ENCODE results near the gene TOR4A.

Gene TOR4A

DNA sequence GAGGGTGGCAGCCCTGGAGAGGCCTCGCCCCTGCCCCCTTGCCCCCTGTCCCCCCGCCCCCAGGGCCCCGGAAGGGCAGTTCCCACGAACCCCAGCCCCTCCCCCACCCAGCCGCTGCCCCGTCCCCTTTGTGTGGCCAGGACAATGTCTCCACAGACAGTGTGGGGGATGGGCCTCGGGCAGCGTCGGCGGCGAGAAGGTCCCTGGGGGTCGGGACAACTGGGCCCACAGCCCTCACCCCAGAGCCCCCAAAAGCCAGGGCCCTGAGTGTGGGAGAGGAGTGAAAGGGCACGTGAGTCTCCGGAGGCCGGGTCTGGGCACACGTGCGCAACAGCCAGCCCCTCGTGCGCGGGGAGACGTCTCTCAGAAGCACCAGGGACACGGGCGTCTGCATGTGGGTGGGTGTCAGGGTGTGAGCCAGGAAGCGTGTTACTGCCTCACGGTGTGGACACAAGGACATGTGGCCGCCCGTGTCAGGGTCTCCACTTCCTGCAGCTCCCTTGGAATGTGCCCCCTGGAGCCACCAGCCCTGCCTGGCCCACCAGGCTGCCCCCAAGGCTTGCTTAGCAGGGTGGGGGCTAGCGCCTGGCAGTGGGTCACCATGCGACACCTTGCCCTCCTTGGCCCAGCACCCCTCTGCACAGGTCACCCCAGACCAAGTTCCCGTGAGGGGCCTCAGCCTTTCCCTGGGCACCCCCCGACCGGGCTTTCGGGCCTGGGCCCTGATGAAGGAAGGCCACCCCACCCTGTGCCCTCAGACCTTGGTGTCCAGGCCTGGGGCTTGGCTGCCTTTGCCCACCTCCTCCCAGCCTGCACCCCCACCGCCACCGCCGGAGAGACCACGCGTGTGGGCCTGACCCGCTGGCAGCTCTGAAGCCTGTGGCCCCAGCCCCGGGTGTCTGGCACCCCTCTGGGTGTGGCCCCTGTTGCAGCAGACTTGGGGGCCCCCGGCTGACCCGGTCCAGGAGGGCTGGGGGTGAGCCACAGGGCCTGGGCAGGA, 37.3 kb downstream of the TOR4A start:
- TF ChIP-seq, protein P1, sequence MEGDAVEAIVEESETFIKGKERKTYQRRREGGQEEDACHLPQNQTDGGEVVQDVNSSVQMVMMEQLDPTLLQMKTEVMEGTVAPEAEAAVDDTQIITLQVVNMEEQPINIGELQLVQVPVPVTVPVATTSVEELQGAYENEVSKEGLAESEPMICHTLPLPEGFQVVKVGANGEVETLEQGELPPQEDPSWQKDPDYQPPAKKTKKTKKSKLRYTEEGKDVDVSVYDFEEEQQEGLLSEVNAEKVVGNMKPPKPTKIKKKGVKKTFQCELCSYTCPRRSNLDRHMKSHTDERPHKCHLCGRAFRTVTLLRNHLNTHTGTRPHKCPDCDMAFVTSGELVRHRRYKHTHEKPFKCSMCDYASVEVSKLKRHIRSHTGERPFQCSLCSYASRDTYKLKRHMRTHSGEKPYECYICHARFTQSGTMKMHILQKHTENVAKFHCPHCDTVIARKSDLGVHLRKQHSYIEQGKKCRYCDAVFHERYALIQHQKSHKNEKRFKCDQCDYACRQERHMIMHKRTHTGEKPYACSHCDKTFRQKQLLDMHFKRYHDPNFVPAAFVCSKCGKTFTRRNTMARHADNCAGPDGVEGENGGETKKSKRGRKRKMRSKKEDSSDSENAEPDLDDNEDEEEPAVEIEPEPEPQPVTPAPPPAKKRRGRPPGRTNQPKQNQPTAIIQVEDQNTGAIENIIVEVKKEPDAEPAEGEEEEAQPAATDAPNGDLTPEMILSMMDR (IDR thresholded peaks at IDR 0.05; ENCODE audit: low read depth, low read length) = no peak
- peak; percentile 20 for DNase-seq
- H3K4me3 ChIP-seq (ENCODE audit: low read depth, low read length) = no peak overlapping the region
- no peaks in the 10 kb centered on the region for H3K36me3 ChIP-seq
- no peaks in the 10 kb centered on the region for H3K9me3 ChIP-seq
- no peaks in the 10 kb centered on the region for H3K27me3 ChIP-seq
- H3K4me1 ChIP-seq = no peaks in the 10 kb centered on the region

DNA sequence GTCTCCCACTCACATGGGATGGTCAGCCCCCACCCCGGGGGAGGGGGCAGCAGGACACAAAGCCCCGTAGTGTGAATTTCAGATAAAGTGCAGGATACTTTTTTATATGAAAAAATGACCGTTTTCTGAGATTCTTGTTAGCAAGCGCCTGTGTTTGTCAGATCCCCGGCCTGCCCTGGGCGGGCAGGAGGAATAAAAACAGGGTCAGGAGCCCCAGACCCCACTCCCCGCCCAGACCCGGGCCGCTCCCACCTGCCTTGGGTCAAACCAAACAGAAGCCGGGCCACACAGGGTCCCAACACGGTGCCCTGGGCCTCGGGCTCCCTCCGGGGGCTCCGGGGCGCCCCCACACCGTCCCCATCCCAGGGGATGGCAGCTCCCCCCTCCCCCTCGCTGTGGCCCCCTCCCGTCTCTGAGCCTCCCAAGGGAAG, 38.1 kb downstream of the TOR4A start:
- Histone ChIP-seq H3K27me3 (no peaks in the 10 kb centered on the region), H3K4me3 (ENCODE audit: low read depth, low read length) (no peak overlapping the region), H3K36me3 (no peaks in the 10 kb centered on the region), H3K4me1 (0 out of 2 replicates have a peak, but pooled peaks cover under 1% of the 10 kb centered on the region), H3K9me3 (no peaks in the 10 kb centered on the region)
- DNase-seq = peak; percentile 10
- TF ChIP-seq, protein P1 (IDR thresholded peaks at IDR 0.05; ENCODE audit: low read depth, low read length) = no peak

DNA sequence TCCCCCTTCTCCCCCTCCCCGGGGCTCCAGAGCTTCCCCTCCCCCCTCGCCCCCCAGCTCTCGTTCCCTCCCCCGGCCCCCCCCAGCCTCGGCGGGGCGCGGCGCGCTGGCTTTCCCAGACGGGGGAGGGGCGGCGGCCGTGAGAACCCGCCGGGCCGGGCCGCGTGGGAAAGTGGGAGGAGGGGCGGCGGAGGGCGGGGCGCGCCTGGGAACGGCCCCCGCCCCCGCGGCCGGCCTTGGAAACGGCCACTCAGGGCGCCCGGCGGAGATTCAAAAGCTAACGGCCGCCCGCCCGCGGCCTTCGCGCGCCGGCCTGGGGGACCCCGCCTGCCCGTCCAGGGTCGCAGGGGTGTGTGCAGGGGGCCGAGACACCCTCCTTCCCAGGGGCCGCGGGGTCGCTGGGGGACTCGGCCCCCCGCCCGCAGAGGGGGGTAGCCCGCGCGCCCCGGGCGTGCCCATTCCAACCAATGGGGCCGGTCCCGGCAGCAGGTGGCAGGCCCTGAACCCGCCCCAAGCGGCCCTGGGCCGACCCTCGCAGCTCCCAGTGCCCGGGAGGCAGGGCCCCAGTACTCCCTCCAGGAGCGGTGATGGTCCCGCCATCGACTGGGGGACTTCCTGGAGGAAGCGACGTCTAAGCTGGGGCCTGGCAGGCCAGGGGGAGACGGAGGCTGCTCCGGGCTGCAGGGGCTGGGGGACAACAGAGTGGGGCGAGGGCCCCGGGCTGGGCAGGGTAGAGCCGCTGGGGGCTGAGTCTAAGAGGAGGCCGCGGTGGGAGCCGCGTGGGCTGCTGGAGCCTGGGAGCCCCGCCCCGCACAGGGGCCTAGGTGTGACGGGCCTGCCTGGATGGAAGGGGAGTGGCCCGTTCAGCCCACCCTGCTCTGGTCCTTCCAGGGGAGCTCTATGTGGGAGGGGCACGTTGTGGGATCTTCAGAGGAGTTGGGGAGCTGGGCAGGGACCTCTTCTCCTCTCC, 38.8 kb downstream of the TOR4A start:
- Histone ChIP-seq H3K4me1 (peaks cover 3% of the 10 kb centered on the region; the same call in 1 of the 2 replicates), H3K27me3 (no peaks in the 10 kb centered on the region), H3K4me3 (ENCODE audit: low read depth, low read length) (no peak overlapping the region), H3K36me3 (no peaks in the 10 kb centered on the region), H3K9me3 (no peaks in the 10 kb centered on the region)
- TF ChIP-seq, protein P1 (IDR thresholded peaks at IDR 0.05; ENCODE audit: low read depth, low read length) = no peak
- DNase-seq = peak; percentile 55

DNA sequence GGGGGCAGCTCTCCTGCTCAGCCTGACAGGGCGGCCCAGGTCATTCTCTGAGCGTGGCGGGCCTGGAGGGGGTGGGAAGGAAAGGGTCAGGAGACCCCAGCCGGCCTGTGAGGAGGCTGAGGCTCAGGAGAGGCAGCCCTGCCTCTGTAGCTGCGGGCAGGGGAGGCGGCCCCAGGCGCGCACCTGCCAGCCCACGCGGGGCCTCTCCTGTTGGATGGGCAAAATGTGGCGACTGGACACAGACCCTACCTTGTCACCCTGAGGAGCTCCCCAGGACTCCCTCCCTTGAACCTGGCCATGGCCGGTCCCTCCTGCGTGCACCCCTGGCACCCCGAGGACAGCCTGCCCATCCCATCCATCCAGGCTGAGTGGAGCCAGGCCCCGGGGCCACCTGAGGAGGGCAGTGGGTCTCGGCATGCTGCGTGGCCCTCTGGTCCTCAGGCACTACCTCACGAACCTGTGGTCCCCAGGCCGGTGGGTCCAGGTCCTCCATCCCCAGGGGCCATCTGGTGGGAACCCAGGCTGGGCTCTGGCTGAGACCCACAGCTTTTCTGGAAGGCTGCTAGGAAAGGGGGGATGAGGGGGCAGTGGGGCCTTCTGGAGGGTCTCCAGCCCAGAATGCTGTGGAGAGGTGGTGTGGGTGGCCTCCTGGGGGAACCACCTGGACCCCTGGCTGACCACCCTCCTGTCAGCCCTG, 39.6 kb downstream of the TOR4A start:
- TF ChIP-seq, protein P1 (IDR thresholded peaks at IDR 0.05; ENCODE audit: low read depth, low read length) = no peak
- Histone ChIP-seq H3K4me1 (peaks cover 3% of the 10 kb centered on the region; the same call in 1 of the 2 replicates), H3K27me3 (no peaks in the 10 kb centered on the region), H3K9me3 (no peaks in the 10 kb centered on the region), H3K4me3 (ENCODE audit: low read depth, low read length) (no peak overlapping the region), H3K36me3 (no peaks in the 10 kb centered on the region)
- no peak for DNase-seq

DNA sequence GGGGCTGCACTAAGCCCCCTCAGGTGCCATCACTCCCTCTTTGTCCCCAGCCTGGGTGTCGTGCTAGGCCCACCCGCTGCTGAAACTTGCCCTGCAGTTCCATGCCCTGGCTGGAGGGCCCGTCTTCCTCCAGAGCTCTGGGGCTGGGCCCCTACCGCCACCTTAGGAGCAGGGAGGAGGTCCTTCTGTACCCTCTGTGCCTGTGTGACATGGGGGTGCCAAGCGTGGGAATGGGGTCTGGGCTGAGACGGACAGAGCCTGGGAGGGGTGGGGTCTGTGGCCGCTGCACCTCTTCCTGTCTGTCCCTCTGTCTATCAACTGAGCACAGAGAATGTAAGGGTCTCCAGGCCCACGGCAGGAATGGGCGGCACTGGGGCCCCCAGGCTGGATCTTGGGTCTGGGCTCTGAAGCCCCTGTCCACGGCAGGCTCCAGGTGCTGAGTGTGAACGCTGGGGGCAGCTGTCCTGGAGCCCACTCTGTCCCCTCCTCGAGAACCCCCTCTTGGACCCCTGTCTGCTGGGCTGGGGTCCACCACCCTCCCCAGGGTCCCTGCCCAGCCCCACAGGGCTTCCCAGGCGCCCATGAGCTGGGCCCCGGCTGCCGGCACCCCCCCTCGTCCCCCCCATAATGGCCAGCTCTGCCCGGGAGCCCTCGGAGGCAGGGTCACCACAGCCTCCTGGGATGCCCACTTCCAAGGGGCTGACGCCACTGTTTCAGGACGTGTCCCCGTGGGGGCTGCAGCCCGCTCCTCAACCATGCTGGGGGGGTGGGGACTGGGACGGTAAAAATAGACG, 40.4 kb downstream of the TOR4A start:
- Histone ChIP-seq H3K4me3 (ENCODE audit: low read depth, low read length) (no peak overlapping the region), H3K9me3 (no peaks in the 10 kb centered on the region), H3K4me1 (peaks cover 3% of the 10 kb centered on the region; the same call in 1 of the 2 replicates), H3K27me3 (no peaks in the 10 kb centered on the region), H3K36me3 (no peaks in the 10 kb centered on the region)
- TF ChIP-seq, protein P1 (IDR thresholded peaks at IDR 0.05; ENCODE audit: low read depth, low read length) = no peak
- no peak for DNase-seq
